Mucosa of descending colon (tissue), 3 donors: Measurements from ENCODE around the gene KIF12. TPM values are rescaled to one million over a fixed set of nuclear protein-coding genes. Genes with fewer than 3 reads are reported as not detected.

ENCODE experiments used
- ATAC-seq: fragments of 200-7000 bp; cut with Tn5 transposase; one replicate; pipeline ENCODE4 v1.9.1; 2020; ENCODE audit warnings: mild to moderate bottlenecking, moderate library complexity
- DNase-seq, 3 donors: peaks; one replicate each; pipeline ENCODE4 v3.0.0-alpha.2; 2020
- H3K36me3 ChIP-seq: fragments of 200-600 bp; one replicate; pipeline ENCODE4 v1.8.0; 2021; ENCODE audit warnings: low read depth, mild to moderate bottlenecking
- H3K4me1 ChIP-seq: fragments of 200-600 bp; one replicate; pipeline ENCODE4 v1.8.0; 2021; ENCODE audit warnings: low read depth, mild to moderate bottlenecking
- H3K4me3 ChIP-seq: fragments of 200-600 bp; one replicate; pipeline ENCODE4 v1.8.0; 2021; ENCODE audit warnings: mild to moderate bottlenecking
- H3K9me3 ChIP-seq: fragments of 200-600 bp; one replicate; pipeline ENCODE4 v1.8.0; 2021; ENCODE audit warnings: mild to moderate bottlenecking
- intact Hi-C, 2 donors: fragments of 100-400 bp; cut with DNase I in 1 of 2; cut with micrococcal nuclease in 1 of 2; formaldehyde crosslinking; loops; one replicate each; pipeline versions ENCODE4 v1.11.0 to v1.11.1; 2022; cut with DNase I, micrococcal nuclease
- total RNA-seq, 3 donors: library from RNA; stranded (reverse); fragmentation: NEBNext Ultra II Directional in 2 of 3; extraction: Animal tissue kit (Norgen Biotek cat#: 25700) in 2 of 3; gene quantifications; one replicate each; pipeline versions ENCODE4 v1.2.1 to v1.2.4, GENCODE V29; 2021 to 2023
- TF ChIP-seq, protein P1 (sequence below): fragments of 200-600 bp; IDR thresholded peaks from one replicate; pipeline ENCODE4 v1.8.0; 2022; ENCODE audit warnings: antibody characterized with exemption, mild to moderate bottlenecking
- donor health status: DM: no; HTN: no; CAD: no; lungs with moderate emphysema.
- donor health status: DM: no; HTN: no; CAD: no.
- donor health status: DM: no; HTN: yes; CAD: no.

The KIF12 gene
- total RNA-seq, 3 donors from 2014 or later: 12.3 to 36.9 (median 13.6) TPM

DNA sequence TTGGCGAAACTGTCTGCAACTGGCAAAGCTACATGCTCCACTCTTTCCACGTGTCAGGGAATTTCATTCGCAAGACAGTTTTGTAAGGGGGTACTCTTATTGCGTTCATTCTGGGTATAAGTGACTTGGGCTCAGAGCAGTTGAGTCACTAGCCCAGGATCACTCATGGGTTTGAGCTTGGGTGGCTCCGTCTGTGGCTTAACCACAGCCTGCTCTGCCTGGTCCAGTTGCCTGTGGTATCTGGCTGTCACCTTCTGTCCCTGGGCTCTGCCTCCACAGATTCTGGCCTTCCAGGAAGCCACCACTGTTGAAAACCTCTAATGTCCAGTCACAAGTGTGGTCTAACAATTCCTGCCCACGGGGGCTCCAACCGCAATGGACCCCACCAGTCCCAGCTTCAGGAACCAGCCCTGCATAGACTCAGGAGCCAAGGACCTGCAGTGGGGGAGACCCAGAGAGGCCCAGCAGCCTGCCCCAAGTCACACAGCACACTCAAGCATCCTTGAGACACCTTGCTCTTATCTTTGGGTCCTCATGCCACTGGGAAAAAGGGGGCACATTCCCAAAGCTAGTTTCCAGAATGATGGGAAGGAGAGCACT lies 10.4 kb downstream of the KIF12 start:
- ATAC-seq (no peak), DNase-seq (no peak)
- TF ChIP-seq, protein P1, sequence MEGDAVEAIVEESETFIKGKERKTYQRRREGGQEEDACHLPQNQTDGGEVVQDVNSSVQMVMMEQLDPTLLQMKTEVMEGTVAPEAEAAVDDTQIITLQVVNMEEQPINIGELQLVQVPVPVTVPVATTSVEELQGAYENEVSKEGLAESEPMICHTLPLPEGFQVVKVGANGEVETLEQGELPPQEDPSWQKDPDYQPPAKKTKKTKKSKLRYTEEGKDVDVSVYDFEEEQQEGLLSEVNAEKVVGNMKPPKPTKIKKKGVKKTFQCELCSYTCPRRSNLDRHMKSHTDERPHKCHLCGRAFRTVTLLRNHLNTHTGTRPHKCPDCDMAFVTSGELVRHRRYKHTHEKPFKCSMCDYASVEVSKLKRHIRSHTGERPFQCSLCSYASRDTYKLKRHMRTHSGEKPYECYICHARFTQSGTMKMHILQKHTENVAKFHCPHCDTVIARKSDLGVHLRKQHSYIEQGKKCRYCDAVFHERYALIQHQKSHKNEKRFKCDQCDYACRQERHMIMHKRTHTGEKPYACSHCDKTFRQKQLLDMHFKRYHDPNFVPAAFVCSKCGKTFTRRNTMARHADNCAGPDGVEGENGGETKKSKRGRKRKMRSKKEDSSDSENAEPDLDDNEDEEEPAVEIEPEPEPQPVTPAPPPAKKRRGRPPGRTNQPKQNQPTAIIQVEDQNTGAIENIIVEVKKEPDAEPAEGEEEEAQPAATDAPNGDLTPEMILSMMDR: no peak
- Histone ChIP-seq H3K4me3 (no peak overlapping the region), H3K4me1 (no peaks in the 10 kb centered on the region), H3K36me3 (no peaks in the 10 kb centered on the region), H3K9me3 (no peaks in the 10 kb centered on the region)
- intact Hi-C loops: no loop called here

DNA sequence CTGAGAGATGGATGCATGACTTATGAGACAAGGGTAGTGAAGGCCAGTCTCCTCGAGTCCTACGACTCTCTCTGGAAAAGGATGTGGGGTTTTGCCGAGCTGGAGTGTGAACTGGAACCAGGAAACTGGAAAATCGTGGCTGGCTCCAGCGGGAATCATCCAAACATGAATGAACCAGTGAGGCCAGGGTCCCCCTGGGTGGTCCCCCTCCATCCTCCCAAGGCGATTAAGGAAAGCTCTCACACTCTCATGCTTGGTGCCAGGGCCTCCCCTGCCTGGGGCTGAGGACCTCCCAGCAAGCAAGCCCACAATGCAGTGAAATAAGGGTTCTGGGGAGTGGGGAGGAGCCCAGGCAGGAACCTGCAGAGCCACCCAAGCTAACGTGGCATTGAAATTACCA lies 11.4 kb downstream of the KIF12 start:
- Histone ChIP-seq H3K36me3 (no peaks in the 10 kb centered on the region), H3K4me3 (no peak overlapping the region), H3K4me1 (no peaks in the 10 kb centered on the region), H3K9me3 (no peaks in the 10 kb centered on the region)
- ATAC-seq: no peak
- DNase-seq: no peak
- intact Hi-C loops: no loop called here
- TF ChIP-seq, protein P1: no peak

DNA sequence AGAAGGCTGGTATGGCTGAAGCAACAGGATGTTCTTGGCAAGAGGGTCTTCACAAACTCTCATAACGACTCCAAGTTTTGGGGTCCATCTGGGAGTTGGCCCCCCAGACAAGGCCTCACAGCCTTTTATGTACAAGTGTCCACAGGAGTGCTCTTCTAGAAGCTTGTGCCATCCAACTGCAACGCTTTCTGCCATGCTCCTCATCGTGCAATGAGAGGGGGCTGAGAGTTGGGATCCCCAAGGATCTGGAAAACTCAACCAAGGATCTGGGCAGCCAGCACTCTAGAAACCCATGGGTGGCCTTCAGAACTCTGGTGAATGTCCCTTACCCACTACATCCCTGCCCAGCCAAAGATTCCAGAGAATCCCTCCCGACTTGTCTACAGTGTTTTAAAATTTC lies 12.5 kb downstream of the KIF12 start:
- intact Hi-C loops: no loop called here
- no peak overlapping the region for H3K4me3 ChIP-seq
- no peak for ATAC-seq

DNA sequence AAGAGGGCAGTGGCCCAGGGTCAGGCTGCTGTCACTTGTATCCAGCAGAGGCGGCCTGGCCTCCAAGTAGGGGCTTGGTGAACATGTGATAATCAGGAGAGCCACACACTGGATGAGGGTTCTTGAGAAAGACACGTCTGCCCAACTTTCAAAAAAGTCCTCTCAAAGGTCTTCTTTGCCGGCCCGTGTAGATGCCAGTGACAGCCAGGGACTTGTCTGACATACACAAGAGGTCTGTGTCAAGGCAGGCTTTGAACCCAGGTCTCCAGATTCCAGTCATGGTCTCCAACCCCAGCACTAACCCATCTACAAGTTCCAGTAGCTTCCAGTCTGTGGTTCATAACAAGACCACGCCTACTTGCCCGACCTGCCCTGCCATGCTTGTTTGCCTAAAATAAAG lies 13.1 kb downstream of the KIF12 start:
- H3K9me3 ChIP-seq: no peaks in the 10 kb centered on the region
- ATAC-seq: no peak
- TF ChIP-seq, protein P1: no peak
- no peak for DNase-seq
- no peak overlapping the region for H3K4me3 ChIP-seq
- H3K4me1 ChIP-seq: peaks cover 11% of the 10 kb centered on the region
- intact Hi-C loops: no loop called here
- H3K36me3 ChIP-seq: no peaks in the 10 kb centered on the region

More for the DNA sequence above, 12.5 kb downstream of the KIF12 start:
- H3K9me3 ChIP-seq: no peaks in the 10 kb centered on the region
- TF ChIP-seq, protein P1: no peak
- H3K36me3 ChIP-seq: no peaks in the 10 kb centered on the region
- DNase-seq: no peak
- H3K4me1 ChIP-seq: peaks cover 5% of the 10 kb centered on the region

DNA sequence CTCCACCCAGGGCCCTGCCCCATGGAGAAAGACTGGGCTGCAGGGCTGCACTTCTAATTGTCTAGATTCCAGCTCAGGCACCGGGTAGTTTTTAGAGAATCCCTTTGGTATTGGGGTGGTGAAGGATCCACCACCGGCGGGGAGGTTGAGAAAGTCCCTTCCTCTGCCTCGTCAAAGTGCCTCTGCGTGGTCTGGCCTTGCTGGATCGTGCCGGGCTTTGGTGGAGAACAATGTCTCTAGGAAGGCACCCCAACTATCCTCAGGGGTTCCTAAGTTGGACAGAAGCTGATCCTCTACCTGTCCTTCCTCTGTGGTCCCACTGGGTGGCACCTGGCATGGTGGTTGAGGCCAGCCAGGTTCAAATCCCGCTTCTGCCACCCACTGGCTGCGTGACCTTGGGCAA lies 13.7 kb downstream of the KIF12 start:
- intact Hi-C loops: no loop called here
- no peaks in the 10 kb centered on the region for H3K9me3 ChIP-seq
- no peak overlapping the region for H3K4me3 ChIP-seq
- H3K4me1 ChIP-seq: peaks cover 11% of the 10 kb centered on the region
- ATAC-seq (no peak), DNase-seq (no peak)
- TF ChIP-seq, protein P1: no peak
- H3K36me3 ChIP-seq: no peaks in the 10 kb centered on the region
